ENCODE measurements around the gene ITGA5.
"Not testable (repeated sequence)": the region's sequence is repeated elsewhere in the genome, so short reads cannot be mapped to it uniquely, and the experiment has no call there.

Gene ITGA5

DNA sequence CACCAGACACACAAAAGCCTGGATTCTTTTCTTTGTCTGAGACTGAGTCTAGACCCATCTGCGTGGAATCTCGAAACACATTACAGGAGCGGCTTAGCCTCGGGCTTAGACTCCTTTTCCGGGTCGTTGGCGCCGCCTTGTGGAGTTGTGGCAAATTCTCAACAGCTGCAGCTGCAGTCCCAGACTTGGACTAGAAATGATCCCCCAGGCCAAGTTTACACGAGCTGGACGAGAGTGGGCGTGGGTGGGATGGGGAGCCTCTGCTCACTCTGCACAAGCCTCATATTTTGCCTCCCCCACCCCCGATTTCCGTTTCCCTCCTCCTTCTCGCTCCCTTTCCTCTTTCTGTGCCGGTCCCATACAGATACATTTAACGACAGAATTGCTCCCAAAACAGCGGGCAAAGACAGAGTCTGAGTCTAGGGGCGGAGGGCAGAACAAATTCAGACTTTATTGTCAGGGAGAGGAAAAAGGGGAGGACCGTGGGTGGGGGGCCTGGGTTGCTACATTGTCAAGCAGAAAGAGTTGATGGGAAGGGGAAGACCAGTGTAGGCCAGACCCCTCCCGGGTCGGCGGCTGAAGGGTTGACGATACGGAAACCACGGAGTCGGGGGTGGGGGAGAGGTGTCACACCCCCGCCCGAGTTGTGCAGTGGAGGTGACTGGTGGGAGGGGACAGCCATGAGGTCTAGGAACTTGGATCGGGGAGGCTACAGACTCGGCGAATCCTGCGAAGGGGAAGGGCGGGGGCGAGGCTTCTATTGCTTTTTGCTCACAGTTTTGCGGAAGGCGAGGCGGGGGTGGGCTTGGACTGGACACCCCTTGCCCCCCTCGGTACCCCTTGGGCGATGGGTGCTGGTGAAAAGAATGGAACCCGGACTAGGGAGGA, 50.1 kb downstream of the ITGA5 start:
- peak; percentile 91 to 94 for DNase-seq

DNA sequence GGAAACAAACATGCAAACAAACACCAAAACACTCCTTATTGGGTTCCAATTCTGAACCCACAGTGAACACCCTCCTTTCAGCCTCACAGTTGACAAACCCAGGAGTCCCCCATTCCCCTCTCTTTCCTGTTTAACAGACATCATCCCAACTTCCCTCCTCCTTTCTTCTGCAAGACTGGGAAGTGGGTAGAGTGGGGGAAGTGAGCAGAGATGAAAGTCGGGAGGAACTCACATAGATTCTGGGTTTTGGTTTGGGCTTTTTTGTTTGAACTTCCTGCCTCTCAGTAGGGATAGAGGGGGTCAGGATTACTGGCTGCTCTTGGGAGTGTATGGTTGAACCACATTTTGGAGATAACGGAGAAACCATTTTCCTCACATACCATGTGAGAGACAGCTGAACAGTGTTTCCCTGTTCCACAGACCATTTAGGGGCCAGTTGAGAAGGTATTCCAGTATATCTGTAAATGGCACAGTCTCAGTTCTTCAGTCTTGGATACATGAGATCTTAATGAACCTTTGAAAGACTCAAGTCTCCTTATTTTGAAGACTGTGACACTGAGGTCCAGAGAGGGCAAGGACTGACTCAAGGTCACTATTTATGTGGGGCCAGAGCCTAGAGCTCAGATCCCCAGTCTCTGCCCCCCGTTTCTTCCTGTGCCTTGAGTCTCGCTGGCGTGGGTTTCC, 50.9 kb downstream of the ITGA5 start:
- no peak for DNase-seq

DNA sequence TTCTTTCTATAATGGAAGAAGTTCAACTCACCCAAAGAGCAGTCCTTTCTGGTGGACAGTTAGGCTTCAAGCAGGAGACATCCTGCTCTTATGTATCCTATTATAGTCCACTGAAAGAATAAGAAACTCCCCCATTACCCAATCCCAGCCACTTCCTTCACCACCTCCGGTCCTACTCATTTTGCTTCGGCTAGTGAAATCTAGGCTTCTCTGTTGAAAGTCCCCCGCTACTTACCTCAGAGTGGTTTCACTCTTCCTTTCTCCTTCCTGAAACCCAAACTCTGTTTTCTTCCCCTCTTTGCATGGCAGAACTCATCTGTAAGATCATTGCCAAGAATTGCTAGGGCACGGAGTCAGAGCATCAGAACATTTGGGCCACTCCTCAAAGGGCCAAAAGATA, 54.7 kb downstream of the ITGA5 start, which contains the start of gene GPR84:
Gene GPR84, minus strand, starts transcription at position 74 of the 400 bp plus-strand sequence. CDS start 635 bp downstream, outside the sequence.
- no peak for DNase-seq

DNA sequence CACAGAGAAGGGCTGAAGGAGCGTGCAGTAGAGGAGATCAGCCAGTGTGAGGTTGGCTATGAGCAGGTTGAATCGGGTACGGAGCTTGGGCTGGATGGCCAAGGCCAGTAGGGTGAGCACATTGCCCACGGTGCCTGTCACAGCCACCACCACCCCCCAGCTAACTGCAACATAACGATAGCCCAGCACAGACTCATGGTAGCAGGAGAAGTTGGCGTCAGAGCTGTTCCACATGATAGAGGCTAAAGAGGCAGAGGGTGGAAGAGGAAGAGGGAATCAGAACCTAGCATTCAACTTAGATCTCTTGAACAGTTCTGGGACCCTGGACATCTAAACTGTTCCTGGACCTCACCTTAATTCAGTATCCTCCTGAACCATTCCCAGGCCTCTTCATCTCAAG, 55.4 kb downstream of the ITGA5 start:
- DNase-seq, result no peak

DNA sequence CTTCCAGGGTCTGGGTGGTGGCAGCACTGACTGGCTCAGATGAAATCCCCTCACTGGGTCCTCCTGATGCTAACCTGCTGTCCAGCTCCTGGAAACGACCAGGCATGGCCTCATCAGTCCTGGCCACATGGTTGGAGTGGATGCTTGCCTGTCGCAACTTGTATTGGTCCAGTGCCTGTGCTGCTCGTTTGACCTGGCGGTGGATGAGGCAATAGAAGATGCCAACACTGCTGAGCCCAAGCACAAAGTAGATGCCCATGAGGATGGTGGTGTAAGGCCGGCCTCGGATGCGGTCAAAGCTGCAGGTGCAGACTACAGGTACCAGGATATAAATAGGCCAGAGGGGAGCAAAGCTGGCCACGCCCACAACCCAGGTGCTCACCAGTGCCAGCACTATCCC, 56.0 kb downstream of the ITGA5 start:
- no peak for DNase-seq

DNA sequence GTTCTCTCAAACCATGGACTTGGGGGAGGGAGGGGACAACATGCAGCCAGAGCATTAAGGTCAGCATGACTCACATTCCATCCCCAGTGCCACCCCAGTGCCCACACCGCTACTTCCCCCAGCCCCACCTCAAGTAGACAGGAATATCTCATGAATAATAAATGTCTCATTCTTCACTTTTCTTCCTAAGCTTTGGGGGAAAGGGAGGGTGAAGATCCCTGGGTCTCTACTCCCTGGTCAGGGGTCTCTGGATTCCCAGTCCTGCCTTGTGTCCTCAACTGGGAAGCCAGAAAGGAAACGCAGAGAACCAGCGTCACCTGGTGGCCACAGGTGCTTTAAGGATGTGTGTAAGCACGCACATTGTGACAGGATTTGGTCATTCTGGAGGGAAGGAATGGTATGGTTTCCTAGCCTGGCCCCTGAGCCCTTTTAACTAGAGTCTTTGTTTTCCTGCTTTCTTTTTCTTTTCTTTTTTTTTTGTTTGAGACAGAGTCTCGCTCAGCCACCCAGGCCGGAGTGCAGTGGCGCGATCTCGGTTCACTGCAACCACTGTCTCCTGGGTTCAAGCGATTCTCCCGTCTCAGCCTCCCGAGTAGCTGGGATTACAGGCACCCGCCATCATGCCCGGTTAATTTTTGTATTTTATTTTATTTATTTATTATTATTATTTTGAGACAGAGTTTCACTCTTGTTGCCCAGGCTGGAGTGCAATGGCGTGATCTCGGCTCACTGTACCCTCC, 58.2 kb downstream of the ITGA5 start:
- peak; percentile 52 to 60 for DNase-seq

DNA sequence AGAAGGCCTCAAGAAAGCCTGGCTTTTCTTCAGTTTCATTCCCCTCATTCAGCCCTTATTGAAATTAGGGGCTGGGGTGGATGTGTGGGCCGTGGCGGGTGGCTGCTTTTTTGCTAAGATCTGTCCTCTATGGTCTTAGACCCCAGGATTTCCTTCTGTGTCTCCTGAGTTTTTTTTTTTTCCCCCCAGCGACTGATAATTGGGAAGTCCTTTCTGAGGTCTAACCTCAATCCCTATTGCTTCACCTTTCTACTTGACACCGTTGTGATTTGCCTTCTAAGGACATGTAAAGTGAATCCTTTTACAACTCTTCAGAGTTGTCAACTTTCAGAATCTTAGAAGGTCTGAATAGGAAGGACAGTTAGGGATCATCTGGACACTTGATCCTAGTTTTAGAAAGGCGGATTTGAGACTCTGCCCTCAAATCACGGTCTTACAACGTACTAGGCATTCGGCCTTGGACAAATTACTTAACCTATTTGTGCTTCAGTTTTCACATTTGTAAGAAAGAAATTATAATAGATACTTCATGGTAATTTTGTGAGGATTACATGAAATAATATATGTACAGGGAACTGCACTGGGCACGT, 59.2 kb downstream of the ITGA5 start:
- no peak for DNase-seq

DNA sequence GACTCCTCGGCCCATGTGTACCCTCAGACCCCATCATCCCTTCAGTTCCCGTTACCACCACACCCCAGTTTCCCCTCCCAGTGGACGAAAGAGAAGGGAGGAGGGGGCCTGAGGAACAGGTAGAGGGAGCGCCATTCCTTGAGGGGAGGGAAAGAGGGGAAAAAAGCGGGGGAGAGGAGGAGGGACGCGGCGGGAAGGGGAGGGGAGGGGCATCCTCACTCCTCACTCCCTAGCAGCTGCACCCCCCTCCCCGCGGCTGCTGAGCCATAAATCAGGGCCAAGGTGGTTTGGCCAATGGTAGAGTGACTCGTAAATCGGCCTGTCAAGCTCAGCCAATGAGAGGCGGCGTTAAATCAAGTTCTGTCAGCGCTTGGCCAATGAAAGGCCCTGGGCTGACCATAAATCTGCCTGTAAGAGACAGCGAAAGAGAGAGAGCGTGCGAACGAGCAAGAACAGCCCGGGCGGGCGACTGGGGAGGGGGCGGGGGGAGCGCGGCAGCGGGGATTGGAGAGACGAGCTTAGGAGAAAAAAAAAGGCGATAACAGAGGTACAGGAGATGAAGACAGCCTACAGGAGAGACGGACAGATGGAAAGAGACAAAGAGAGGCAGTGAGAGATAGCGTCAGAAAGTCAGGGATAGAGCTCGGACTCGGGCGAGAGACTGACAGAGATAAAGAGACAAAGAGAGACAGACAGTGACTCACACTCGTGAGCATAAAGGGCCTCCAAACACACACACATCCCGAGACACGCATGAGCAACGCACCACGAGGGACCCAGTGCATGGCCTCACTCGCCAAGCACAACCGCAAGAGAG, 59.9 kb downstream of the ITGA5 start:
- peak; percentile 78 to 89 for DNase-seq

DNA sequence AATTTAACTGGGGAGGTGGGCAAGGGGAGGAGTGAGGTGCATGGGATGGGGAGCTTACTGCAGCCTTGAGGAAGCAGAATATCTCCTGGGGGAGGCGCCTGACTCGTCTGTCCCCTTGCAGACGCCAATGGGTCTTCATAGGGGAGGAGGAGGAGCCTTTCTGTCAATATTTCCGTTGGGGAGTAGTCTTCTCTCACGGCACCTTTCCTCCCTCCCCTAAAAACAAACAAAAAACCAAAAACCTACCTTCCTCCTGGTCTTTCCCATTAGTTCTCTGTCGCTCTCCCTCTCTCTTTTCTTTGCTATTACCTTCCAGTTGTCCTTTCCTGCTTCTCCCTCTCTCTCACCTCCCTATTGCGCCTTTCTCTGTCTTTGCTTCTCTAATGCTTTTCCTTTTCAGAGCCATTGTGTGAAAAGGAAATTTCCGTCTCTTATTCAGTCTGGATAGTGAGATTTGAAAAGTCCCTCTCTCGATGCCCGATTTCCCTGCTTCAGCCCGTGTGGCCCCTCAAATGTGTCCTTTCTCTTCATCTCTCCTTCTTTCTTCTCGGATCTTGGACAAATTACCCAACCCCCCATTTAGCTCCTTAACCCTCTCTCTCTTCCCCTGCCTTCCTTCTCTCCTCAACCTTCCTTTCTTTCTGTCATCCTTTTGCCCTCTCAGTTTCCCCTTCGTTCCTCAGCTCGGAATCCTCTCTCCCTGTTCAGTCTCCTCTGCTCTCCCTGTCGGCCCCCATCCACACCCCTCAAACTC, 60.7 kb downstream of the ITGA5 start:
- no peak for DNase-seq

DNA sequence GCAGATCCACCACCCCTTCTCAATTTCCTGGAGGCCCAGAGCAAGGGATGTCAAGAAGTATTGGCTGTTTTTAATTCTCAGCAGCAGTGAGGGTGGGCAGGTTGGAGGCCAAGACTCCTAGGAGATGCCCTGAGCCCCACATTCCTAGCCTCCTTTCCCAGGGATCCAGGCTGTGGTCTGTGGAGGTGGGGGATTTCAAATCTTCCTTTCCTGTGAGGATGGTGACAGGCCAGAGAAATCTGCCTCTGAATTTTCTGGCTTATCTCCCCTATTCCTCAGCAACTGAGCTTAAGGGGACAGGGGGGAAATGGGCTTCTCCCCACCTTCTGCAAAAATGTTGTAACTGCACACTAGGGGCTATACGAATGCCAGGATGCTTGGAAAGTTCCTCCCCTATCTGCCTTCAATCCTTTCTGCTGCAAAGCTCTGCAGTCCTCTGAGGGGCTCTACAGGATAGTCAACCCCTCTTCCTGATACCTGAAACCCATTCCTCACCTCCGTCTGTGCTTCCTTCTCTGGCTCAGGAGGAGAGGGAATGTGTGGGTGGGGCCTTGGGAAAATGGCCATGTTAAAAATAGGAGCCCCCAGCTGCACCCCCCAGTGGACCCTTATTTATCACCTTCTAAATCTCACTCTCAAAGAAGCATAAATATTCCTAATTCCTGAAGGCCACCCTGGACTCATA, 61.4 kb downstream of the ITGA5 start:
- DNase-seq, result no peak

DNA sequence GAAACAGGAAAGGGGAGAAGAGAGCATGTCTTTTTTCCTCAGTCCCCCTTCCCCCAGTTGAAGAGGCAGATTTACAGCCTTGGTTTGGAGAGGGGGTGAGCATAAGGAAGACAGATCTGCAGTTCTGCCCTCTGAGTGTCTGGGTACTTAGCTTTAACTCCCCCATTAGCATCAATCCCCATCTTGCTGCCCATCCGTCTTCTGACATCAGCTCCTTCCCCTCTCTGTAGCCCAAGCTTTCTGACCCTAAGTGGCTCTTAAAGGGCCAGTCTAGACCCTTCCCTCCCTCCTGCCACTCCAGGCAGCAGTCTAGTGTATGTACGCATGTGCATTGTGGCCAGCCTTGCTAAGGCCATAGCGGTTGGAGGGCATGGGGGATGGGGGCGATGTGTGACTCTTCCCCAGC, 62.1 kb downstream of the ITGA5 start:
- no peak for DNase-seq

DNA sequence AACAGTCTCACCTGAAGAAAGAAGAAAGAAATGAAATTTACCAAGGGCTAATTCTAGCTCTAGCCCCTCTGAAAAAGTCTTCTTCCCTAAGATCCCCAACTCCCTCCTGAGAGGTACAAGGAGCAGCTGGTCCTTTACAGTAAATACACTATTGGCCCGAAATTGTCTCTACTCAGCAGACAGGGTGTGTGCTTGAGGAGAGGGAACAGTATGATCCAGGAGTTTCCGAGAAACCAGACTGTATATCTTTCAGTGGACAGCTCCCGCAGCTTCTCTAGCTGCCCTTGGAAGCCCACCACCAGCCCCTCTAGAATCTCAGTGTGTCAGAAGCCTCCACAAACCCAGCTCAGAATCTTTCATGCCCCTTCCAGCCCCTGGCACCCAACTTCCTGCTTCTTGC, 62.8 kb downstream of the ITGA5 start:
- DNase-seq, result no peak

DNA sequence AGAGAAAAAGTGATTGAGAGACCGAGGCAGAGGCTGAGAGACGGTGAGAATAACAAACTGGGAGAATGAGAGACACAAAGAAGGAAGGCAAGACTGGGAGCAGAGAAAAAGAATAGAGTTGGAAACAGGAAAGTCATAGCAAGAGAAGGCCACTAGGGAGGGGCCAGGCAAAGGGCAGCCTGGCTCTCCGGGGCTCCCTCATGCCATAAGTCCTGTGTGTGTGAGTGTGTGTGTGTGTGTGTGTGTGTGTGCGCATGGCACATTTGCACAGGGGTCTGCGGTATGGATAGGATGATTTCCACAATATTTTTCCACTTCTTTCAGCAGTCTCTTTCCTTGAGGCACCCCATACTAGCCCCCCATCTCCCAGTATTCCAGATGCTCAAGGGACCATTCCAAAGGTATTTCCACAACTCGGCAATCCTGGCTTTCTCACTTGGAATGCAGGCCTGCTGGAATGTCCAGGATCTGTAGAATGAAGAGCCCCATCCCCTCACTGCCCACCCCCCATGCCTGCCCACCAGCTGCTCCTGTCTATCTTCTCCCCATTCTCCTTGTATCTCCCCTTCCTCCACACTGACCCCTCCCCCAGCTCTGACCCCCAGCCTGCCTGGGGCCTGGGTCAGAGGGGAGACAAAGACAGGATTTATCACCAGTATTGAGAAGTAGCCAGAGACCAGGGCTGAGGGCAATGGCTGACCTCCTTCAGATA, 63.8 kb downstream of the ITGA5 start:
- no peak for DNase-seq

DNA sequence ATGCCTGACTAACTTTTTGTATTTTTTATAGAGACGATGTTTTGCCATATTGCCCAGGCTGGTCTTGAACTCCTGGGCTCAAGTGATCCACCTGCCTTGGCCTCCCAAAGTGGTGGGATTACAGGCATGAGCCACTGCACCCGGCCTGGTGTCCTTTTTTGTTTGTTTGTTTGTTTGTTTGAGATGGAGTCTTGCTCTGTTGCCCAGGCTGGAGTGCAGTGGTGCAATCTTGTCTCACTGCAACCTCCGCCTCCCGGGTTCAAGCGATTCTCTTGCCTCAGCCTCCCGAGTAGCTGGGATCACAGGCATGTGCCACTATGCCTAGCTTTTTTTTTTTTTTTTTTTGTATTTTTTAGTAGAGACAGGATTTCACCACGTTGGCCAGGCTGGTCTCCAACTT, 64.8 kb downstream of the ITGA5 start:
- not testable (repeated sequence) for DNase-seq

DNA sequence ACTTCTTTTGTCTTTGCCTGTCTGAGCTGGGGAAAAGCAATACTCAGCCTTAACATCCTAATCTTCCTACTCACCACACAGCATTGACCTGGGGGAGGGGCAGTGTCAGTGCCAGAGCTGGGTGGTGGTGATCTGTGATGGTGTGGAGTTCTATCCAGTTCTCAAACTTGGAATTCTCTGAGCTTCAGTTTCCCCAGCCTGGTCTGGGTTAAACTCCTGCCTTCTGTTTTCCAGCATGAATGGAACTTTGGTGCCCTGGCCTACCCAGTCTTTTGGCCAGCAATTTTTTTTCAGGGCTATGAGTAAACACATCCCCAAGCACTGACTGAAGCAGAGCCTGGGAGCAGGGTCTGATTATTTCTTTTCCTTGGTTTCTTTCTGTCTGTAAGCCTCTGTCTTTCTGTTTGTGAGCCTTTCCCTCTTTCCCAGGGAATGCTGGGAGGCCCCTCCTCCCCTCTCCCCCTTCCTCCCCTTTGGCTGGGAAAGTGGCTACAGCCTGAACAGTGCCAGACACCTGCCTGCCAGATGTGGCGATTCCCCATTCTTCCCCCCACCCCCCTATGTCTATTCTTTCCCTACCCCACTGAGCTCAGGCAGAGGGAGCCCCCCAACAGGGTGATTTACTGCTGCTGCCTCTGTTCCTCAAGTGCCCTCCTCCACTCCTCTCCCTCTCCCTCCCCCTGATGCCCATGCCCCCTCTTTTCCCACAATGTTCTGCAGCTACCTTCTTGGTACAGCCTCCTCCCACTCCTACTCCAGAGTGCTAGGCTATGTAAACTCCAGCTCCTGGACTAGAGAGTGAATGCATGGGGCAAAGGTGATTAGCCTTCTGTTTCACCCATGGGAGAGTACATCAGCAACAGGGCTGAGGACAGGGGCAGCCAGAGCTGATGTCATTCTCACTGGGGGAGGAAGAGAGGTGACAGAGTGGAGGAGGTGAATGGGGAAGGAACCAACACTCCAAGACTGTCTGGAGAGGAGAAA, 65.9 kb downstream of the ITGA5 start:
- no peak for DNase-seq

DNA sequence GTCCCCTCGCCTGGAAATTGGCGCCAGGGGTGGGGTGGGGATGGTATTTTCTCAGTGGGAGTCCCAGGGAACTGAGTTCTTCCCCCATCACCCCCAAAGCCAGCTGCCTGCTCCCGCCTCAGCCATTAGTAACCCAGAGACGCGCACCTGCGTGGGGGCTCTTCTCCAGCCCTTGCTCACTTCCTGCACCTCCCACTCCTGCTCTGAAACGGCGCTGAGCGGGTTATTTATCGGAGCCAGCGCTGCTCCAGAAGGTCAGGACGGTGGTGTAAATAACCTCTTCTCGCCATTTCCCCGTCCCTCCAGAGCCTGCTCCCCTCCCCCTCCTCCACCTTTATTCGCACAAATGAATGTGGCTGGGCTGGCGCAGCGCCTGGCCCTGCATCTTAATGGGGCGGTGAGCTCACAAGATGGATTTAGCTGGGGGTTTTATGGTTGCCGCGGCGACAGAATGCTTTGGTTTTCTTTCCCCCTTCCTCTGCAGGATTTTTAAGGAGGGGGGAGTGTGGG, 67.0 kb downstream of the ITGA5 start:
- peak in 1 of 2 donors; percentile 24 for DNase-seq

DNA sequence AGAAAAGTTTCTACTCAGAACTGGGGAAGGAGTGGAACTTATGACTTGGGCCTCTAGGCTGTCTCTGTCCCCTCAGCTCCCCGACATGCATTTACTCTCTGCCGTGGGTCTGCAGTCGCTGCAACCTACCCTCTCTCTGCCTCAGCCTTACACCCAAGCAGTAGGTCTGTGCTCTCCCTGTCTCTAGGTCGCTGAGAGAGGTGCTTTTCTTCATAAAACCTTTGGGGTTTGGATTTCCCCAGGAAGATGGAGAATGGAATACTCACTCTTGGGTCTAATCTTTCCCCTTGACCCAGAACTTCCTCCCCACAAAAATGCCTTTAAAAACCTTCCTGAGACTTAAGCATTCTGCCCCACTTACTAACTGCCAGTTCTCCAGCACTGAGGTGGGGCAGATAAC, 67.7 kb downstream of the ITGA5 start:
- DNase-seq, result no peak

DNA sequence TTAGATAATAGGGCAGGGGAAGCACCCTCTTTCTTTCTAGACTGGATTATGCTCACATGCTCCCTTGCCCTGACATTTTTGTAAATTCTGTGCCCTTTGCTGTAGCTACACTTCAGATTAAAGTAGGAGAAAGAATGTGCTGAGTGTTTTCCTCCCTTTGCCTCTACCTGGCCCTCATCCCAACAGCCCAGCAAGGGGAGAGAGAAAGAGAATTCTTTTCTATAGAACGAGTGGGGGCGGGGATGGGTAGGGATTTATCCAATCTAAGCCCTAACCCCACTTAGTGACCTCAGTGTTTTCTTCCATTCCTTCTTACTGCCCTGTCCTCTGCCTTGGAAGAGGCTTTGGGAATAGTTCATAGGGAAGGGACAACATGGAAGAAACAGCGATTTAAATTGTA, 68.3 kb downstream of the ITGA5 start:
- no peak for DNase-seq

DNA sequence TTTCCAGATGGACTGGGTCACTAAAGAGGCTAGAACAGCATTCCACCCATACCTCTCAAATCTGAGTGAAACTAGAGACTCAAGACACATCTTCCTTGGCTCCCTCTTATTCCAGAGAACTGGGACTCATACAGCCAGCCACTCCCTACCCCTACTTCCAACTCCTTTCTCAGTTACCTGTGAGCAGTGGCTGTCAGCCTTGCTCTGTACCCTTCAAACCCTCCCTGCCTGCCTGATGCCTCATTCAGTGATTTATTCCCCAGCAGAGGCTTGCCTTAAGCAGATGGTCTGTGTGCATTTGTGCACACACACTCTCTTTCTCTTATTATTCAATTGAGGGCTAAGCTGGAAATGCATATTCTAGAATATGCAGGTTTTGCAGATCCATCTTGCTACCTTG, 69.4 kb downstream of the ITGA5 start:
- no peak for DNase-seq
